Endothelial cell of umbilical vein (primary cell): ENCODE results near the gene TARS2. TPM values are rescaled to one million over a fixed set of nuclear protein-coding genes. Genes with fewer than 3 reads are reported as not detected.
A peak's percentile ranks its signal among the peaks of the same experiment; 100 is the strongest.

Experiments used
- BruUV-seq: library from RNA; stranded (reverse); fragments of 400-500 nt; replicated peaks from 2 replicates; lab custom pipeline; 2021; lab: Mats Ljungman, UMichigan
- CTCF ChIA-PET: fragments of 300-600, 350-600 bp; sonication (Branson Sonifier 250); formaldehyde crosslinking; loops from one replicate; lab custom pipeline; 2021; ENCODE audit warnings: antibody characterized with exemption, inconsistent platforms; lab: Charles Lee
- POLR2A ChIA-PET: fragments of 300-600, 350-600 bp; sonication (Branson Sonifier 250); formaldehyde crosslinking; loops from one replicate; lab custom pipeline; 2021; ENCODE audit warnings: antibody characterized with exemption, inconsistent platforms; lab: Charles Lee
- DNase-seq: peaks from one replicate; pipeline ENCODE4 v3.0.0-alpha.2; 2011; ENCODE audit warnings: low read depth, low spot score
- FAIRE-seq: peaks from 2 replicates; lab custom pipeline; 2011; peaks lifted over from hg19 to GRCh38; lab: Jason Lieb, UNC
- H2AFZ ChIP-seq: 2 replicates; pipeline ENCODE4 v1.6.0; 2012; ENCODE audit warnings: low read depth, low read length, control low read depth, inconsistent platforms
- H3K27ac ChIP-seq: 2 replicates; pipeline ENCODE4 v1.5.1; 2011; ENCODE audit warnings: low read depth, mild to moderate bottlenecking, control low read depth, low read length, moderate library complexity; ENCODE audit not compliant: insufficient read depth
- H3K27me3 ChIP-seq, 2 experiments: 2 replicates each; pipeline versions ENCODE4 v1.6.0 to v1.6.1; 2011; ENCODE audit warnings: low read length in 2 of 2, mixed read lengths in 1 of 2; ENCODE audit not compliant: control insufficient read depth in 2 of 2, insufficient read depth in 2 of 2
- H3K36me3 ChIP-seq, 2 experiments: 2 replicates in 1 of 2; 3 replicates in 1 of 2; pipeline ENCODE4 v1.5.1; 2011; ENCODE audit warnings: low read length in 2 of 2, mild to moderate bottlenecking in 1 of 2, moderate library complexity in 1 of 2; ENCODE audit not compliant: control insufficient read depth in 2 of 2, insufficient read depth in 2 of 2; ENCODE audit errors: extremely low read depth in 1 of 2
- H3K4me1 ChIP-seq: 3 replicates; pipeline ENCODE4 v1.5.1; 2011; ENCODE audit warnings: mild to moderate bottlenecking, low read length; ENCODE audit not compliant: control insufficient read depth, insufficient read depth; ENCODE audit errors: extremely low read depth
- H3K4me2 ChIP-seq: 2 replicates; pipeline ENCODE4 v1.6.1; 2011; ENCODE audit warnings: low read length, control low read depth, mixed read lengths; ENCODE audit not compliant: insufficient read depth
- H3K4me3 ChIP-seq, 3 experiments: fragments of 200-600 bp in 1 of 3; sonication (generic), shearing (Covaris generic) in 1 of 3; replicated peaks in 1 of 3; 2 replicates each; pipeline ENCODE4 v1.5.1; 2011 to 2016; ENCODE audit warnings: control low read depth in 3 of 3, low read length in 3 of 3, mild to moderate bottlenecking in 2 of 3, inconsistent platforms in 1 of 3, low read depth in 1 of 3, moderate library complexity in 1 of 3; ENCODE audit not compliant: insufficient read depth in 1 of 3
- H3K79me2 ChIP-seq: 2 replicates; pipeline ENCODE4 v1.6.0; 2012; ENCODE audit warnings: low read length, inconsistent platforms; ENCODE audit not compliant: control insufficient read depth, insufficient read depth
- H3K9ac ChIP-seq: replicated peaks from 2 replicates; pipeline ENCODE3; 2011; ENCODE audit warnings: low read length, control low read depth; ENCODE audit not compliant: insufficient read depth; ENCODE audit errors: extremely low read depth
- H3K9me1 ChIP-seq: replicated peaks from 3 replicates; pipeline ENCODE4 v1.6.0; 2011; ENCODE audit warnings: mild to moderate bottlenecking, low read length; ENCODE audit not compliant: control insufficient read depth, insufficient read depth; ENCODE audit errors: extremely low read depth
- H3K9me3 ChIP-seq: replicated peaks from 2 replicates; pipeline ENCODE4 v1.5.1; 2012; ENCODE audit warnings: low read length, inconsistent platforms; ENCODE audit not compliant: control insufficient read depth, insufficient read depth
- H4K20me1 ChIP-seq: replicated peaks from 2 replicates; pipeline ENCODE3; 2011; ENCODE audit warnings: mild to moderate bottlenecking, low read length; ENCODE audit not compliant: control insufficient read depth, insufficient read depth; ENCODE audit errors: extremely low read depth
- EZH2 ChIP-seq: IDR thresholded peaks from 2 replicates; pipeline ENCODE4 v1.6.1; 2012; ENCODE audit warnings: borderline replicate concordance, low read depth, mild to moderate bottlenecking, moderate library complexity, low read length, inconsistent platforms; ENCODE audit not compliant: severe bottlenecking
- FOS ChIP-seq: IDR thresholded peaks from 2 replicates; pipeline ENCODE4 v1.6.1; 2011; ENCODE audit warnings: mild to moderate bottlenecking, low read length, moderate library complexity, borderline replicate concordance; ENCODE audit not compliant: insufficient read depth
- GATA2 ChIP-seq: IDR thresholded peaks from 2 replicates; pipeline ENCODE4 v1.7.0; 2011; ENCODE audit warnings: low read depth, mild to moderate bottlenecking, moderate library complexity, mixed read lengths, low read length; ENCODE audit not compliant: insufficient read length, insufficient read depth
- POLR2A ChIP-seq: IDR thresholded peaks from 2 replicates; pipeline ENCODE4 v1.6.1; 2012; ENCODE audit warnings: low read depth, mild to moderate bottlenecking, control low read depth, low read length
- POLR2AphosphoS5 ChIP-seq: IDR thresholded peaks from 2 replicates; pipeline ENCODE4 v1.6.1; 2012; ENCODE audit warnings: low read depth, mild to moderate bottlenecking, control low read depth, low read length, moderate library complexity; ENCODE audit not compliant: insufficient read depth
- dilution Hi-C: fragments of 300-500 bp; cut with MboI; formaldehyde crosslinking; loops from one replicate; pipeline ENCODE4 v1.15.0; 2019; ENCODE audit warnings: low sequenced_read_pairs; ENCODE audit not compliant: extremely low pct_ligation_motif_present
- intact Hi-C: fragments of 100-400 bp; cut with micrococcal nuclease; formaldehyde crosslinking; loops from one replicate; pipeline ENCODE4 v1.10.0; 2022
- polyA plus RNA-seq, 4 experiments: library from polyadenylated mRNA; depleted of rRNA in 3 of 4; stranded (reverse) in 3 of 4; unstranded in 1 of 4; fragments of >200 nt; gene quantifications; 2 replicates each; pipeline versions ENCODE4 v1.2.1 to v1.2.3, GENCODE V29; 2011 to 2012; ENCODE audit warnings: missing spikeins in 1 of 4
- total RNA-seq: library from RNA; stranded (reverse); gene quantifications from 2 replicates; pipeline ENCODE4 v1.2.3, GENCODE V29; 2021

The TARS2 gene
- total and polyA plus RNA-seq, 2 donors (not counting 3 experiments of a cell fraction or from before 2014, with no cell fraction given) = 21.5 to 22.0 TPM

- Histone ChIP-seq H3K36me3 (peaks cover 0 to 4% of the 10 kb centered on the region in 2 experiments), H3K9ac (no peak overlapping the region), H3K9me3 (no peaks in the 10 kb centered on the region), H3K4me1 (peaks cover 22% of the 10 kb centered on the region), H3K9me1 (no peaks in the 10 kb centered on the region), H3K27me3 (no peaks in the 10 kb centered on the region), H4K20me1 (no peaks in the 10 kb centered on the region), H3K27ac (no peak overlapping the region), H3K4me3 (no peak overlapping the region), H2AFZ (no peak overlapping the region), H3K4me2 (no peak overlapping the region), H3K79me2 (no peaks in the 10 kb centered on the region)
- no peak for TF ChIP-seq GATA2
- no peak for TF ChIP-seq EZH2
- peak; percentile 53 for TF ChIP-seq POLR2A
- TF ChIP-seq POLR2AphosphoS5 = peak; percentile 61
- peak; percentile 36 for TF ChIP-seq FOS
- BruUV-seq = no TSS peak
- ChIA-PET POLR2A (interaction anchor here (1.3 kb wide), 1 partner anchor 27 kb away, joined by 5 read pairs; the partner anchor contains the start of gene MCL1), CTCF (interaction anchor here (1.5 to 2.1 kb wide), 2 partner anchors 8 to 296 kb away, joined by 3 to 17 read pairs; no protein-coding TSS in a partner anchor)
- peak; percentile 67 for DNase-seq
- dilution Hi-C loops = no loop called here
- peak; percentile 79 for FAIRE-seq
- intact Hi-C loops = no loop called here
Observed at GRCh38 chr1:150552128-150552910, 65.1 kb downstream of the TARS2 start.

- H3K9me1 ChIP-seq = no peaks in the 10 kb centered on the region
- ChIA-PET CTCF (no interaction called here), POLR2A (no interaction called here)
- no peak overlapping the region for H3K9ac ChIP-seq
- H3K36me3 ChIP-seq = peaks cover 0 to 4% of the 10 kb centered on the region in 2 experiments
- no TSS peak for BruUV-seq
- H3K9me3 ChIP-seq = no peaks in the 10 kb centered on the region
- H4K20me1 ChIP-seq = no peaks in the 10 kb centered on the region
- DNase-seq = no peak
- peaks cover 22% of the 10 kb centered on the region for H3K4me1 ChIP-seq
- no peaks in the 10 kb centered on the region for H3K27me3 ChIP-seq
- no peaks in the 10 kb centered on the region for H3K79me2 ChIP-seq
- FAIRE-seq = no peak
- H3K27ac ChIP-seq = no peak overlapping the region
- H2AFZ ChIP-seq = no peak overlapping the region
- H3K4me2 ChIP-seq = no peak overlapping the region
- no peak for TF ChIP-seq EZH2
- intact Hi-C loops = no loop called here
- H3K4me3 ChIP-seq = no peak overlapping the region
- dilution Hi-C loops = no loop called here
Observed at GRCh38 chr1:150552911-150553289, 65.7 kb downstream of the TARS2 start.
